Hindlimb muscle (tissue), 1 donor: ENCODE data around the gene PTK6. TPM values are rescaled to one million over a fixed set of nuclear protein-coding genes. Genes with fewer than 3 reads are reported as not detected.
A peak's percentile ranks its signal among the peaks of the same experiment; 100 is the strongest.

Source experiments
- DNase-seq: peaks from one replicate; pipeline ENCODE4 v3.0.0-alpha.2; 2013
- polyA plus RNA-seq: library from polyadenylated mRNA; unstranded; fragments of 120-200 nt; gene quantifications from one replicate; pipeline ENCODE4 v1.2.1, GENCODE V29; 2013; ENCODE audit not compliant: insufficient read length

Gene PTK6
- polyA plus RNA-seq, 1 donor = 0.41 TPM

- DNase-seq = no peak
These were observed 5.5 kb upstream of the PTK6 start for GRCh38 chr20:63542696-63543095.

- no peak for DNase-seq
These were observed 4.9 kb upstream of the PTK6 start for GRCh38 chr20:63542031-63542559.

DNA sequence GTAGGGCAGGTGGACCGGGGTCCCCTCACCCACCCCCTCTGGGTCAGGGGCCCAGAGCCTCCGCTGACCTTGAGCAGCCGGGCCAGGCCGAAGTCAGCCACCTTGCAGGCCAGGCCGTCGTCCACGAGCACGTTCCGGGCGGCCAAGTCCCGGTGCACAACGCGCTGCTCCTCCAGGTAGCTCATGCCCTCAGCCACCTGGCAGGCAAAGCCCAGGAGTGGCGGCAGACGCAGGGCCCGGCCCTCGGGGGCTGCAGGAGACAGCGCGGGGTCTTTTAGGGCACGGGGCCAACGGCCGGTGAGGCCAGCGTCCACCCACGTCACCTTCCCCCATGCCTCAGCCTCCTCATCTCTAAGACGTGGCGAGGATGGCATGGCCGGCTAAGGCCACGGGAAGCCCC lies 4.2 kb upstream of the PTK6 start:
- DNase-seq = no peak

GRCh38 chr20:63540417-63541186 lies 3.4 kb upstream of the PTK6 start:
- no peak for DNase-seq

DNA sequence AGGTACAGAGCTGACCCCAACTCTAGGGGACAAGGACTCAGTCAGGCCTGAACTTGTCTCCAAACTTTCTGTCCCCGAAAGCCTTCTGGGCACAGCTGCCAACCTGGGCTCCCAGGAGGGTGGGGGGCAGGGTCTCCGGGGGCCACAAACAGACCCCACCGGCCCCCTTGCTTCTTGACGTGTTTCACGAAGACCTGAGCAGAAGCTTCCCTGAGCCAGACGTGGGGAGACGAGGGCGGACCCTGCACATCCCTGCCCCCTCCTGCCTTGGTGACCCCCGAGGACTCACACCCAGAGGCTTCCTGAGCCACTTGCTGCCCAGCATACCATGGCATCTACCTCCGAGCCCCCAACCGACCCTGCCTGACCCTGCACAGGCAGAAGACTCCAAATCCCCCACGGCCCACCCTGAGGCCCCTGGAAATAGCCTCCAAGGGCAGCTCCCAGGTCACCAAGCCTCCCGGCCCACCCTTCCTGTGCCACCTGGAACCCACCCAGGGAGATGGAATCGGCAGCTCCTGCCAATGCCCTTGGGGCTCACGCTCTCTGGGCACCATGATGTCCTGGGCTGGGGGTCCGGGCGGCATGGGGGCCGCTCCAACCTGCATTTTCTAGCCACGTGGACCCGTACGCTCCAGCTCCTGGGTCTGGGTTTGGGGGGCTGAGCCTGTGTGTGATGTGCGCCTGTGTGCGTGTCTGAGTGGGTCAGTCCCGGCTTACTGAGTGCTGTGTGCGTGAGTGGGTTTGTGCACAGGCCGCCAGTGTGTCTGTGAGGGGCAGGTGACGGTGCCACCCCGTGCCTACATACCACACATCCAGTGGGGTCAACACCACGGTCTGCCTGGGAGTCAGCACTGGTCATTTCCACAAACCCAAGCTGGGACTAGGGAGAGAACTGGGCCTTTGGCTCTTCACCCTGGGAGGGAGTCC lies 2.5 kb upstream of the PTK6 start:
- no peak for DNase-seq

DNA sequence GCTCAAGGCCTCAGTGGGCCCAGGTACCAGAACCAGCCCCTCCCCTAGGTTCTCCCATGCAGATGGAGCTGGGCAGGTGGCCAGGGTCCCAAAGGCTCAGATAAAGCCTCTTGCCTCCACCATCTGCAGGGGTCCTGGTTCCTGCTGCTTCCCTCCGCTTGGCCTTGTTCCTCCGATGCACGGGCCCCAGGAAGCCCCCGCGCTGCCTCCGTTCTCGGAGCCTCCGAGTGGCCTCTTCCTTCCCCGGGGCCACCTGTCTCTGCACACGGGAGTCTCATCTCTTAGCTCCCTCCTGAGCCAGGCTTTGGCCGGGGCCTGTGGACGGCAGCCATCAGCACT lies 1.9 kb upstream of the PTK6 start:
- DNase-seq = no peak

- DNase-seq = no peak
These were observed 1.3 kb upstream of the PTK6 start for GRCh38 chr20:63538204-63539091.

- peak; percentile 77 for DNase-seq
These were observed 488 bp upstream of the PTK6 start for GRCh38 chr20:63537525-63538203.

GRCh38 chr20:63536241-63536977 lies 767 bp downstream of the PTK6 start:
- DNase-seq = no peak

DNA sequence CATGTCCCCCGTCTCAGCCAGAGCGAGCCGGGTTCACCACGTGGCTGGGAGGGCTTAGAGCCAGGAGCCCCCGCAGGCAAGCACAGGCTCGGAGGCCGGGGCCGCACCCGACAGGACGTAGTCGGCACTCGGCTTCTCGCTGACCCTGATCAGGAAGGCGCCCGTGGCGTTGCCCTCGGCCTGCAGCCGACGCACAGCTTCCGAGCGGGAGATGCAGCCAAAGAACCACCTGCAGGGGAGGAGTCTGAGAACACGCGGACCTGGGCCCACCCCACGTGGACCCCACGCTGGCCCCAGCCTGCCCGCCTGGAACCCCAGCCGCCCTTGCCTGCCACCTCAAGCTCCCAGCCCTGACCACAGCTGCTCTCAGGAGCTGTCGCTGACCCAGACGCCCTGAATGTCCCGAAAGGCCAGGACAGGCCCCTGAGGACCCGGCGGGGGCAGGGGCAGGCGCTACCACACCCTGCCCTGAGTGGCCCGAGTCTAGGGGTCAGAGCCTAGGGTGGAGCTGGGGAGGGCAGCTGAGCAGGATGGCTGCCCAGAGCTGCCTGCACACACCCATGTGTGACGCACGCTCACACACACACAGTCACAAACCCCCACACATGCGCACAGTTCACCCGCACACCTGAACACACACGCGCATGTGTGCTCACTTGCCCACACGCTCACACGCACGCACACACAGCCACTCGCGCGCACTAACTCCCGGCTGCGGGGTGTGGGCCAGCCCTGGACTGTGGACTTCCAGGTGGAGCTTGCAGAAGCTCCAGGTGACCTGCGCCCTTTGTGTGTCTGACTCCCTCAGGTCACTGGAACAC lies 2.1 kb downstream of the PTK6 start:
- DNase-seq = no peak

- no peak for DNase-seq
These were observed 2.7 kb downstream of the PTK6 start for GRCh38 chr20:63534427-63534830.

DNA sequence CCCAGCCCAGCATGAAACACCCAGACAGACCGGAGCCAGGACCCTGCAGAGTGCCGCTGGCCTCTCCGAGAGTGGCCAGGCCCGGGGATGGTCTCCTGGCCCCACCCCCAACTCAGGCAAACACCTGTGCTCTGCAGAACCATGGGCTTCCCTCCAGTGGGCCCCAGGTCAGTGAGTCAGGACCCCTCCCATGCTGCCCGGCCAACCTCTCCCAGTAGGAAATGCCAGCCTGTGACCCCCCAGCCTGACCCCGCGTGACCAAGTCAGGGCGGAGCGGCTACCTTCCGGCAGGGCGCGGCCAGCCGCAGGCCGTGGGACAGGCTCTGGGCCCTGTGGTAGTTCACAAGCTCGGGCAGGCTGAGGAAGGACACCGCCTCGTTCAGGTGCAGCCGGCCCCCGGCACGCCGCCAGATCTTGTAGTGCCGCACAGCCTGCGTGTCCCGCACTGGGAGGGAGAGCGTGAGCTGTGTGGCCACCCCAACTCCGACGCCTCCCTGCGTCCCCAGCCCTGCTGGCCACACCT lies 3.2 kb downstream of the PTK6 start:
- no peak for DNase-seq

GRCh38 chr20:63533388-63533787 lies 3.8 kb downstream of the PTK6 start:
- no peak for DNase-seq

- no peak for DNase-seq
These were observed 4.7 kb downstream of the PTK6 start for GRCh38 chr20:63532449-63532971.

- no peak for DNase-seq
These were observed 5.3 kb downstream of the PTK6 start for GRCh38 chr20:63531686-63532448.

DNA sequence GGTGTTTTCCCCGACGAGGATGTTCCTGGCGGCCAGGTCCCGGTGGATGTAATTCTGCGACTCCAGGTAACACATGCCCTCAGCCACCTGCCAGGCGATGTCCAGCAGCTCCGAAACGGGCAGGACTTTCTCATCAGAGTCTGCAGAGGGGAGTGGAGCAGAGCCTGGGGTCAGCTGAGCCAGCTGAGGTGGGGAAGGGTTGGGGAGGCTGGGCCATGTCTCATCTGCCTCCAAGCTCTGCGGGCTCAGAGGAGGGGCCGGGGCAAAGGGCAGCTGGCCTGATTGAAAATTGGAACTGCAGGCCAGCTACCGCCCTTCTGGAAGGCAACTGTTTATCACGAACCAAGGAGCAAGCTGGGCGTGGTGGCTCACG lies 6.4 kb downstream of the PTK6 start:
- no peak for DNase-seq

DNA sequence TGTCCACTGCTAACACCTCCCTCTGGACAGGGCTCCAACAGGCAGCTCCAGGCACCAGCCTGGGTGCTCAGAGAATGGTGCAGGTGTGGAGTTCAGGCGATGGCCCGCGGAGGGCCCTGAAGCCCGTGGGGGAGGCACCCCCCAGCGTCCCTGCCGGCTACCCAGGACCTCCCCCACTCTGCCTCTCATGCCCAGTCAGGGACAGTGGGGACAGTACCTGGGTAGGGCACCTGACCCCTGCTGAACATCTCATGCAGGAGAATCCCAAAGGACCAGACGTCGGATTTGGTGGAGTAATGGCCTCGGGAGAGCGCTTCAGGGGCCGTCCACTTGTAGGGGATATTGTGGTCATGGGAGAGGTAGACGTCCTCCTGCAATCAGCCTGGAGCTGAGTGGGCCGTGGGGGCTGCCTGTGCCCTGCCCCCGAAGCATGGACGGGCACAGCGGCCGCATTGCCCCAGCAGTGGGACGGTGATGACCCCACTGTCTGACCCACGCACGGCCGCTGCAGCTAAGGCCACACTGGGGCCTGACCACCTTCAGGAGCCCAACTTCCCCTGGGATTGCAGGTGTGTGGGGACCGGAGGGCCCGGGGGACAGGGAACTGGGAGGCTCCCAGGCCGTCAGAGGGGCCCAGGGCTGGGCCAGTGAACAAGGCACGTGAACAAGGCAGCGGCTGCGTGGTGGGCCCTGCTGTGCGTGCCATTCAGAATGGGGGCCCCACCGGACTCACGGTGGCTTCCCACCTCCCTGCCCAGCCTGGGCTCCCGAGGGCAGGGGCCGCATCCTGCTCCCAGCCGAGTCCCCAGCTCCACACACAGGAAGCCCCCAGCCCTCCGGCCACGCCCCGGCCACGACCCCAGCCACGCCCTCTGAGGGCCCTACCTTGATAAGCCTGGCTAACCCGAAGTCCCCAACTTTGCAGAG lies 7.1 kb downstream of the PTK6 start:
- no peak for DNase-seq
